GM21737 (cell line): Measurements from ENCODE around the gene CAV2.
A peak's percentile ranks its signal among the peaks of the same experiment; 100 is the strongest.

Source experiments
- ATAC-seq: cut with Tn5 transposase; IDR thresholded peaks from one replicate; pipeline ENCODE4 v1.9.1; 2021; ENCODE audit warnings: mild to moderate bottlenecking, moderate library complexity; ENCODE audit not compliant: unreplicated experiment

CAV2 gene

DNA sequence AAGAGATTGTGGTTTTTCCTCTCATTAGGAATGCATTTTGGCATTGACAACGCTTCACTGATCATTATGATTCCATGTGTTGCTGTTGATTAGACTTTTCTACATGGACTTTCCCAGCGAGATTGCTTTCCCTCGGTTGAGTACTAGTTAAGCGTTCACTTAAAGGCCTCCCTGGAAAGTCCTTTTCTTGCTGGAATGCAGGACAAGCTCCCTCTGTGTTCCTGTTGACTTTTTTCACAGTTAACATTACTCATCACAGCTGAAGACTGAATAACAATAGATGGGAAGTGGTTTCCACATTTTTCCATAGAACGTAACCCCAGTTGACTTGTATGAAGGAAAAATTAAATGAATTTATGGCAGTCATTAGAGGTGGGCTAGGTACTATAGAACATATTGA is 22.7 kb downstream of the CAV2 start:
- no peak for ATAC-seq

- ATAC-seq = no peak
These were observed 24.7 kb downstream of the CAV2 start for GRCh38 chr7:116524221-116524608.

DNA sequence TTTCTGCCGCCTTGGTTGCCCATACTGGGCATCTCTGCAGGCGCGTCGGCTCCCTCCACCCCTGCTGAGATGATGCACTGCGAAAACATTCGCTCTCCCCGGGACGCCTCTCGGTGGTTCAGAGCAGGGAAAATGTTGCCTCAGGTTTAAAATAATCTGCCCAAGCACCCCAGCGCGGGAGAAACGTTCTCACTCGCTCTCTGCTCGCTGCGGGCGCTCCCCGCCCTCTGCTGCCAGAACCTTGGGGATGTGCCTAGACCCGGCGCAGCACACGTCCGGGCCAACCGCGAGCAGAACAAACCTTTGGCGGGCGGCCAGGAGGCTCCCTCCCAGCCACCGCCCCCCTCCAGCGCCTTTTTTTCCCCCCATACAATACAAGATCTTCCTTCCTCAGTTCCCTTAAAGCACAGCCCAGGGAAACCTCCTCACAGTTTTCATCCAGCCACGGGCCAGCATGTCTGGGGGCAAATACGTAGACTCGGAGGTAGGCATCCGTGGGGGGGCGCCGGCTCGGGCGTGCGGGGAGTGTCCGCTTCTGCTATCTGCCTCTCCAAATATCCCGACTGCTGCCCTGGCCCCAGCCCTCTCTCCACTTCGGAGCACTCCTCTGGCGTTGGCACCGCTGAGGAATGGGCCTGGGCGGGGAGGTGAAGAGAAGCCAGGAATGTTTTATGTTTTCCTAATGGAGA is 25.2 kb downstream of the CAV2 start, which contains the start of gene CAV1:
CAV1 (plus strand) TSS at position 428 of the 689 bp plus-strand sequence; CDS start at position 455, 27 bp downstream.
- no peak for ATAC-seq

- no peak for ATAC-seq
These were observed 25.9 kb downstream of the CAV2 start for GRCh38 chr7:116525298-116525912.

DNA sequence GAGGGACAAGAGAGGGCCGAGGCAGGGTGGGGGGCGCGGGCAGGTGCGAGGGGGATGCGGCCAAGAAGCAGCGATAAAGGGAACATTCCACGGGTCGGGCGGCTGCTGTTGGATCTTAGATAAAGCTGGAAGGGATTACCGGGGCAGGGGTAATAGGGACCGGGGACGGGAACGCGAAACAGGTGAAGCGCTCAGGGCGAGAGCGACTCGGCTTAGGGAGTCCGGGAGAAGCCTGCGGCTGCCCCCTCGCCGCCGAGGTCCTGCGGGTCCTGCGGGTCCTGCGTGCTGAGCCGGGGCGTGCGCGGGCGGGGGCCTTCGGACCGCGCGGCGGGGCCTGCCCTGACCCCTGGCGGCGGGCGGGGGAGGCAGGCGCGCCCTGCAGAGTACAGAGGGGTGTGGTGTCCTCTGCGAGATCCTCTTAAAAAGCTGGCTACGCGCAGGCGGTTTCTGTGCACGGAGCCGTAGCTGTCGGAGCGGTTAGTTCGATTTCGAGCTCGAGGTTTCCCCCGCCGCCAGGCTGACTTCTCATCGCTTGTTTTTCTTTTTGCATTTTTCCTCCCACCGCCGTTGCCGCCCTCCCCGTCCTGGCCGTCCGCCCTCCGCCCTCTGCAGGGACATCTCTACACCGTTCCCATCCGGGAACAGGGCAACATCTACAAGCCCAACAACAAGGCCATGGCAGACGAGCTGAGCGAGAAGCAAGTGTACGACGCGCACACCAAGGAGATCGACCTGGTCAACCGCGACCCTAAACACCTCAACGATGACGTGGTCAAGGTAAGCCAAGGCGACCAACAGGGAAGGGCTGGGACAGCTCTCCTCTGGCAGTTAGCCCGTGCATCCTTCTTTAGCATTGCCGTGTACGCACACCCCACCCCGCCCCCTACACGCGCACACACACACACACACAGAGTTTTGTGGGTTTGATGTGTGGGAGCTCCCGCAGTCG is 26.6 kb downstream of the CAV2 start:
- peak; percentile 96 for ATAC-seq

DNA sequence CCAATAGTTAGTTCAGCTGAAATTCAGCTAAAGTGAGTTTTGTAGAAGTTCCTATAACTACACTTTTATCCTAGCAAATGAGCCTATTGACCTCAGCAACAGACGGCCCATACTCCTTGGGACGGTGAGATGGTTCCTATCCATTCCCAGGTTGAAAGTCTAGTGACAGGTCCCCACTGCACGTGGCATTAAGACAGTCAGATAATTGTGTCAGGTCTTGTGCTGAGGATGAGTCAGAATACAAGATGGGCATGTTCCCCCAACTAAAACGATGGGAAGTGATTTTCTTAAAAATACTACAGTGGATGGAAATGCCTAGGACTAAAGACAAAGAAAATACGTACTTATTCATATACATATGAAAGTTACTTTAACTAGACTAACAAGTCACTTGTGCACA is 27.4 kb downstream of the CAV2 start:
- ATAC-seq = no peak

DNA sequence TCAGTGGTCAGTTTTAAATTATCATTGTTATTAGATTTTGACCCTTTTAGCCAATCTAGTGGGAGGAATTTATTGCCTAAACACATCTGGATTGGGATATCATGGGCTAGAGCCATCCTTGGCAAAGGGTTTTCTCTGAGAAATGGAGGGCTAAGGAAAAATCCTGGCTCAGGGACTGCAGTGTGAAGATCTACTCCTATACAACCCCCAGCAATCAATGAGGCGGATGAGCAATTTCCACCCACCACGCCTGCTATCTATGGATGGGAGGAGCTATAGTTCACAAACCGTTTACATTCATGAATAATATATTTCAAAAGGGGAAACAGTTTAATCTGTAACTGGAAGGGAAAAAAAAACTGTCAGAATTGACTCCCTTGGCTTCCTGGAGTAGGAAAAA is 28.0 kb downstream of the CAV2 start:
- no peak for ATAC-seq

DNA sequence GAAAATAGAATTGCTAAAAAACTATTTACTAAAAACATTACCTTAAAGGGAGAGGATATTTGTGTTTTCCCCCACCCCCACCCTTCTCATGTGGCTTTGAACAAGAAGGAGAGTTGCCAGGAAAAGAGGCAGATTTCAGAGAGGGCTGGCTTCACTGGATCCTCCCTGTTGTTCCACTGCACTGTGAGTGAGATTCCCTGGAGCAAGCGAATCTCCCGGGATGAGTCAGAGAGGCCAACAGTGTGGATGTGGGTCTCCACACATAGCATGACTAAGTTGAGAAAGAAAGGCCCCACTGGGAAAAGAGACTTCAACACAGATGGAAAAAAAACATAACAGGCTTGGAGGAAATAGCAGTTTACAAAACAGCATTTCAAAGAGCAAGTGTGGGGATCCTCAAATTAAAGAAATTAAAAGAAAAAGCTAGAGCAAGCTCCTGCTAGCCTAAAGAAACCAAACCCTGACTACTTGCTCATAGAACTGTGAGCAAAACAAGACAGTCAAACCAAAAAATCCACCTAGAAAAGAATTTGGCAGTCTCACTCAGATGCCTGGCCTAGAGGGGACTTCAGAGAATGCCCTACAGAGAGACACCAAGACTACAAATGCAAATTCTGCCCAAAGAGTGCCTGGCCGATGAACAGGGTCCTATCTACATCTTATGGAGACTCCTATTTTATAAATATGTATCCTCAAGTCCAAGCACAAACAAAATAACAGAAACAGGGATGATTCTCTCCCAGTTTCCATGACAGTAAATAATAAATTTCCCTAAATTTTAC is 28.7 kb downstream of the CAV2 start:
- ATAC-seq = no peak

- ATAC-seq = no peak
These were observed 29.7 kb downstream of the CAV2 start for GRCh38 chr7:116529250-116529649.

GRCh38 chr7:116530107-116530820 is 30.7 kb downstream of the CAV2 start:
- no peak for ATAC-seq

DNA sequence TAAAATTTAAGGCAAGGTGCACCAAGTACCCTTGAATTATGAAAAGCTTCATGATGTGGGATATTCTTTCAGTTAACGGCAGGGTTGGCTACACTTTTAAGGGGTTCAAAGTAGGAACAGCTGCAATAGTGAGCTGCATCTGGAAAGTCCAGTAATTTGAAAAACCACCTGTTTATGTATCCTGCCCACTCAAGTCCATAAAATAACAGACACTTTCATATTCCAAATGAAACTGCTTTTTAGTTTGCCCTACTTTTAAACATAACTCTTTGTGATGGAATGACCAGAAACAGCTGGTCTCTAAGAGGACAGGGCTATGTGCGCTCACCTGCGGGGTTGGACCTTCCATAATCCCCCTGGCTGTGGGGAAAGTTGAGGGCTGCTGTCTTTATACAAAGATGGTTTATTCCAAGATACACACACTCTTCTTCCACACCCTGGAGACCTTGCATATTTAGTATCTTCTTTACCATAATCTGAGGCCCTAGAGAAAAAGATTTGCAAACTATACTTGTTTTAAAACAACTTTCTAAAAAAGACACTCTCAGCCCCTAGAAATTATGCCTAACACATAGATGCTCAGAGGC is 32.7 kb downstream of the CAV2 start:
- no peak for ATAC-seq

GRCh38 chr7:116534790-116535189 is 35.3 kb downstream of the CAV2 start:
- no peak for ATAC-seq

GRCh38 chr7:116535416-116535815 is 35.9 kb downstream of the CAV2 start:
- no peak for ATAC-seq

DNA sequence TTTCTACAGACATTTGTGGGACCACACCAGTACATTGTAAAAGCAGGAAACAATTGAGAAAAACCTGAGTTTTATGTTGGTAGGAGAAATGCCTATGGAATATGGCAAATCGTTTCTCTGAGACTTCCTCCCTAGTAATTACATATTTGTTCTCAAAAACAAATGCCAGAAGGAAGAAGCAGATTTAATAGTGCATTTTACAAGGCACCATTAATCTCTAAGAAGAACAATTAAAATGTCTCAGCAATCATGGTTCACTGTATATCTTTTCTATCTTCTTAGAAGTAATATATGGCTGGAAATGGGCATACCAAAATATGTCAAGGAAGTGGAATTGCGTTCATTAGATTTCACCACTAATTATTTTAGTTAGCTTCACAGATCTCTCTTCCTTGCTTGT is 38.6 kb downstream of the CAV2 start:
- ATAC-seq = no peak

DNA sequence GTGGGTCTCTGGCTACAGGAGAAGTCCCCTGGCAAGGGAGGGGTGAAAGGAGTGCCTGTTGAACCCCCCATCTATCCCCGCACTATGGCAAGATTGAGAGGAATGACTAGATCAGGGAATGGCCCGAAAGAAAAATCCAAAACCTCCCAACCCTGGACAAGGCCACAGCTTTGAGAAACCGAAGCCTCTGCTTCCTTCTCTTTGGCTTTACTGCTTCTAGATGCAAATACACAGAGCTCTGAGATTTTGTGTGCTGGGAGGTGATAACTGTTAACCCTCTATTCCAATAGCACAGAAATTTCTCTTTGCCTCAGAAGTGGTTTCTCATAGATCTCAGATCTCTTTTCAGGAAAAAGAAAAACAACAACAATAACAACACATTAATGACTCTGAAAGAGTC is 40.3 kb downstream of the CAV2 start:
- no peak for ATAC-seq

- ATAC-seq = no peak
These were observed 41.2 kb downstream of the CAV2 start for GRCh38 chr7:116540743-116541142.

- ATAC-seq = no peak
These were observed 42.4 kb downstream of the CAV2 start for GRCh38 chr7:116541951-116542350.

DNA sequence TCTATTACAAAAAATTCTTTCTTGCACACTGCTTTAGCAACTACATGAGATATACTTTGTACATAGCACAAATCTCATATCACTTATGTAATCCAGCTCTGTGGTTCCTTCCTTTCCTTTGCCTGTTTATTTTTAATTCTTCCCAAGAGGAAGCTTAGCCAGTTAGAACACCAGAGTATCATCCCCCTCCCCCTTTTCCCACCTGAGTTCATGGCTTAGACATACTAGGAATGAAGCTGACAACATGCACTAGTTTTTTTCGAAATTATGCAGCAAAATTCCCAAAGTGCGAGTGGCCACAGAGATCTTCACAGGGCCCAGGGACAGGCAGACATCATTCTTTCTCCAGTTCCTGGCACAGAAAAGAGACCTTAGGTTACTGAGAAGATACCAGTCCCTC is 43.1 kb downstream of the CAV2 start:
- ATAC-seq = no peak

DNA sequence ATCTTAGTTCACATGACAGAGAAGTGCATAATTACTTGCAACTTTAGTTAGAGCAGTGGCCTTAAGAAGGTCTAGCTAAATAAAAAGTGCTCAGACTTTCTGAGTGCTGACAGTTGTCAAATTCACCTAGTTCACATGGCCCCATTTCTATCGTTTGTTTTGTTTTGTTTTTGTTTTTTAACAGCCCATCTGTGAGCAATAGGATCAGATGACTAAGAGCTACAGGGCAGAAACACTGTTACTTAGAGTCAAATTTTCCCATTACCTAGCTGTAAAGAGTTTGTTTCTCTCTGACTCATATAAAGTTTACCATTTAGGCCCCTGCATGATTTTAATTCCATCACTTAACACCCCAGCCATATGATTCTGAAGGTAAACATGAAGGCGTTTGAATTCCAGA is 44.1 kb downstream of the CAV2 start:
- ATAC-seq = no peak

- ATAC-seq = no peak
These were observed 44.9 kb downstream of the CAV2 start for GRCh38 chr7:116544487-116544886.
